ENCODE measurements around the gene AVEN. TPM values are rescaled to one million over a fixed set of nuclear protein-coding genes. Genes with fewer than 3 reads are reported as not detected.

Gene AVEN
- polyA plus RNA-seq, 3 donors, result 2.3 to 4.8 (median 3.4) TPM

DNA sequence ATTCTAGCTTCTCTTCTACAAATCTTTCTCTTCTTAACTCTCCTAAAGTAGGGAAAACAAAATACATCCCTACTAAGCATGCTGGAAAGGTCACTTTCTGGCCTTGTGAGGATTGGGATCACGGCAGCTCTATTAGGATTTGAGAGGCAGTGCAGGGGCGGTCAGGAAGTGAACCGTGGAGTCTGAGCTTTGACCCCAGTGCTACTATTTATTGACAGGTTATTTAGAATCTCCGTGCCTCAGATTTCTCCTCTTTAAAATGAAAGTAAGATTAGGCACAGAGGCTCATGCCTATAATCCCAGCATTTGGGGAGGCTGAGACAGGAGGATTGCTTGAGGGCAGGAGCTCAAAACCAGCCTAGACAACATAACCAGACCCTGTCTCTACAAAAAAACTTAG lies 112.7 kb downstream of the AVEN start:
- no peak overlapping the region for H3K27ac ChIP-seq (ENCODE audit: low read depth in 1 of 2, low read length in 2 of 2)
- Mint-ChIP-seq H3K9me3 (peaks cover 0 to 4% (median 0%) of the 10 kb centered on the region in 7 donors), H3K36me3 (no peaks in the 10 kb centered on the region), H3K27ac (no peak overlapping the region), H3K4me3 (no peak overlapping the region), H3K4me1 (no peaks in the 10 kb centered on the region), H3K27me3 (ENCODE audit: low read depth in 3 of 3) (peaks cover 0 to 2% (median 0%) of the 10 kb centered on the region in 3 donors)
- H3K4me1 ChIP-seq (ENCODE audit: control insufficient read depth in 1 of 2, insufficient read depth in 2 of 2, low read length in 2 of 2), result no peaks in the 10 kb centered on the region
- no peaks in the 10 kb centered on the region for H3K79me2 ChIP-seq (ENCODE audit: insufficient read depth, low read length)
- no peak for DNase-seq
- H3K9ac ChIP-seq (ENCODE audit: insufficient read depth, low read length, poor library complexity, severe bottlenecking), result no peak overlapping the region
- no peaks in the 10 kb centered on the region for H4K20me1 ChIP-seq (ENCODE audit: insufficient read depth, low read length)
- no peak overlapping the region for H3K4me2 ChIP-seq (replicated peaks; ENCODE audit: extremely low read depth, low read length, poor library complexity, severe bottlenecking)
- intact Hi-C loops (cut with micrococcal nuclease), result no loop called here
- H2AFZ ChIP-seq (ENCODE audit: insufficient read depth, low read depth, low read length, poor library complexity, severe bottlenecking), result no peak overlapping the region
- no peaks in the 10 kb centered on the region for H3K36me3 ChIP-seq (replicated peaks in 1 of 2; ENCODE audit: control insufficient read depth in 1 of 2, insufficient read depth in 2 of 2, low read length in 2 of 2)
- no peaks in the 10 kb centered on the region for H3K27me3 ChIP-seq (ENCODE audit: control insufficient read depth in 2 of 2, insufficient read depth in 2 of 2, low read length in 2 of 2)
- 100% methylated on average over 1 of the region's 4 CpGs for WGBS (ENCODE audit: insufficient coverage)
- H3K9me3 ChIP-seq (replicated peaks in 1 of 2; ENCODE audit: control insufficient read depth in 1 of 2, insufficient read depth in 1 of 2, low read length in 2 of 2), result no peaks in the 10 kb centered on the region
- TF ChIP-seq, protein P1, sequence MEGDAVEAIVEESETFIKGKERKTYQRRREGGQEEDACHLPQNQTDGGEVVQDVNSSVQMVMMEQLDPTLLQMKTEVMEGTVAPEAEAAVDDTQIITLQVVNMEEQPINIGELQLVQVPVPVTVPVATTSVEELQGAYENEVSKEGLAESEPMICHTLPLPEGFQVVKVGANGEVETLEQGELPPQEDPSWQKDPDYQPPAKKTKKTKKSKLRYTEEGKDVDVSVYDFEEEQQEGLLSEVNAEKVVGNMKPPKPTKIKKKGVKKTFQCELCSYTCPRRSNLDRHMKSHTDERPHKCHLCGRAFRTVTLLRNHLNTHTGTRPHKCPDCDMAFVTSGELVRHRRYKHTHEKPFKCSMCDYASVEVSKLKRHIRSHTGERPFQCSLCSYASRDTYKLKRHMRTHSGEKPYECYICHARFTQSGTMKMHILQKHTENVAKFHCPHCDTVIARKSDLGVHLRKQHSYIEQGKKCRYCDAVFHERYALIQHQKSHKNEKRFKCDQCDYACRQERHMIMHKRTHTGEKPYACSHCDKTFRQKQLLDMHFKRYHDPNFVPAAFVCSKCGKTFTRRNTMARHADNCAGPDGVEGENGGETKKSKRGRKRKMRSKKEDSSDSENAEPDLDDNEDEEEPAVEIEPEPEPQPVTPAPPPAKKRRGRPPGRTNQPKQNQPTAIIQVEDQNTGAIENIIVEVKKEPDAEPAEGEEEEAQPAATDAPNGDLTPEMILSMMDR (IDR thresholded peaks at IDR 0.05), result no peak
- H3K4me3 ChIP-seq (replicated peaks in 1 of 3; ENCODE audit: low read depth in 2 of 3, low read length in 3 of 3), result no peak overlapping the region

DNA sequence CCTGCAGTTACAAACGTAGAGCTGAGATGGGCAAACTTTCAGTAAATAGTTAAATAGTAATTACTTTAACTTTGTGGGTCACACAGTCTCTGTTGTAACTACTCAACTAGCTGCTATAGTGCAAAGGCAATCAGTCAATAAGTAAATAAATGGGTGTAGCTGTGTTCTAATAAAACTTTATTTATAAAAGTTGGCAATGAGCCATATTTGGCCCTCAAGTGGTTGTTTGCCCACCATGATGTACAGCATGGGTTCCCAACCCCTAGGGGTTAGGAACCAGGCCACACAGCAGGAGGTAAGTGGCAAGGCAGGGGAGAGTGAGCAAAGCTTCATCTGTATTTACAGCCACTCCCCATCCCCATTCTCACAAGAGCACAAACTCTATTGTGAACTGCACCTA lies 115.6 kb downstream of the AVEN start:
- no CpG with 5 or more reads among the region's 1 CpG for WGBS (ENCODE audit: insufficient coverage)
- intact Hi-C loops (cut with micrococcal nuclease), result no loop called here
- Mint-ChIP-seq H3K4me1 (no peaks in the 10 kb centered on the region), H3K27ac (no peak overlapping the region), H3K36me3 (no peaks in the 10 kb centered on the region), H3K9me3 (no peaks in the 10 kb centered on the region), H3K27me3 (ENCODE audit: low read depth in 3 of 3) (peaks cover 0 to 4% (median 0%) of the 10 kb centered on the region in 3 donors), H3K4me3 (no peak overlapping the region)
- H3K4me1 ChIP-seq (ENCODE audit: control insufficient read depth in 1 of 2, insufficient read depth in 2 of 2, low read length in 2 of 2), result no peaks in the 10 kb centered on the region
- H3K36me3 ChIP-seq (replicated peaks in 1 of 2; ENCODE audit: control insufficient read depth in 1 of 2, insufficient read depth in 2 of 2, low read length in 2 of 2), result no peaks in the 10 kb centered on the region
- no peak for DNase-seq
- no peak overlapping the region for H3K27ac ChIP-seq (ENCODE audit: low read depth in 1 of 2, low read length in 2 of 2)
- TF ChIP-seq, protein P1 (IDR thresholded peaks at IDR 0.05), result no peak
- no peaks in the 10 kb centered on the region for H4K20me1 ChIP-seq (ENCODE audit: insufficient read depth, low read length)
- no peak overlapping the region for H2AFZ ChIP-seq (ENCODE audit: insufficient read depth, low read depth, low read length, poor library complexity, severe bottlenecking)
- H3K79me2 ChIP-seq (ENCODE audit: insufficient read depth, low read length), result no peaks in the 10 kb centered on the region
- no peaks in the 10 kb centered on the region for H3K27me3 ChIP-seq (ENCODE audit: control insufficient read depth in 2 of 2, insufficient read depth in 2 of 2, low read length in 2 of 2)
- no peak overlapping the region for H3K4me3 ChIP-seq (replicated peaks in 1 of 3; ENCODE audit: low read depth in 2 of 3, low read length in 3 of 3)
- H3K4me2 ChIP-seq (replicated peaks; ENCODE audit: extremely low read depth, low read length, poor library complexity, severe bottlenecking), result no peak overlapping the region
- no peaks in the 10 kb centered on the region for H3K9me3 ChIP-seq (replicated peaks in 1 of 2; ENCODE audit: control insufficient read depth in 1 of 2, insufficient read depth in 1 of 2, low read length in 2 of 2)
- no peak overlapping the region for H3K9ac ChIP-seq (ENCODE audit: insufficient read depth, low read length, poor library complexity, severe bottlenecking)
